Measurements from ENCODE around the gene KMT2A. TPM values are rescaled to one million over a fixed set of nuclear protein-coding genes. Genes with fewer than 3 reads are reported as not detected.
A peak's percentile ranks its signal among the peaks of the same experiment; 100 is the strongest.

Gene KMT2A
- total and polyA plus RNA-seq, 10 of the 15 experiments (the other 5 are each of a cell fraction or from before 2014, with no cell fraction given) = 6.1 to 56.9 (median 25.4) TPM

DNA sequence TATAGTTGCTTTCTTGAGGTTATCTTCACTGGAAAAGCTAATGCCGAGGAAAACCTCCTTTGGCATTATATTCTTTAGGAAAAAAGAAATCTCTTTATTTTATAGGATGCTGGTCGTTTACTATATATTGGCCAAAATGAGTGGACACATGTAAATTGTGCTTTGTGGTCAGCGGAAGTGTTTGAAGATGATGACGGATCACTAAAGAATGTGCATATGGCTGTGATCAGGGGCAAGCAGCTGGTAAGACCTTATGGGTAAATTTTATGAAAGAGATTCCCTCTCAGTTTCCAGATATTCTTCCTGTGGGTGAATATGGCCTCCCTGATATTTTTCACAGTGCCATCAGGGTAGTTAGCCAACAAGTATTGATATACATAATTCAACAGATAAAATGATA, 61.5 kb downstream of the KMT2A start:
- ATAC-seq (no peak), FAIRE-seq (no peak), DNase-seq (ENCODE audit: low read depth, low spot score) (no peak)
- no peaks in the 10 kb centered on the region for H3K4me1 ChIP-seq (ENCODE audit: control insufficient read depth, insufficient read depth, low read length)
- TF ChIP-seq, protein P1, sequence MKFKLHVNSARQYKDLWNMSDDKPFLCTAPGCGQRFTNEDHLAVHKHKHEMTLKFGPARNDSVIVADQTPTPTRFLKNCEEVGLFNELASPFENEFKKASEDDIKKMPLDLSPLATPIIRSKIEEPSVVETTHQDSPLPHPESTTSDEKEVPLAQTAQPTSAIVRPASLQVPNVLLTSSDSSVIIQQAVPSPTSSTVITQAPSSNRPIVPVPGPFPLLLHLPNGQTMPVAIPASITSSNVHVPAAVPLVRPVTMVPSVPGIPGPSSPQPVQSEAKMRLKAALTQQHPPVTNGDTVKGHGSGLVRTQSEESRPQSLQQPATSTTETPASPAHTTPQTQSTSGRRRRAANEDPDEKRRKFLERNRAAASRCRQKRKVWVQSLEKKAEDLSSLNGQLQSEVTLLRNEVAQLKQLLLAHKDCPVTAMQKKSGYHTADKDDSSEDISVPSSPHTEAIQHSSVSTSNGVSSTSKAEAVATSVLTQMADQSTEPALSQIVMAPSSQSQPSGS (IDR thresholded peaks at IDR 0.05; ENCODE audit: low read length) = no peak
- no peak for TF ChIP-seq KLF5 (IDR thresholded peaks at IDR 0.05; ENCODE audit: partially characterized antibody)
- TF ChIP-seq ZNF24 (IDR thresholded peaks at IDR 0.05) = no peak
- TF ChIP-seq MTA2 (IDR thresholded peaks at IDR 0.05; ENCODE audit: low read depth) = no peak
- TF ChIP-seq IKZF1 (conservative IDR thresholded peaks at IDR 0.05) = no peak
- TF ChIP-seq CHD4 (IDR thresholded peaks at IDR 0.05) = no peak
- TF ChIP-seq, protein P2, sequence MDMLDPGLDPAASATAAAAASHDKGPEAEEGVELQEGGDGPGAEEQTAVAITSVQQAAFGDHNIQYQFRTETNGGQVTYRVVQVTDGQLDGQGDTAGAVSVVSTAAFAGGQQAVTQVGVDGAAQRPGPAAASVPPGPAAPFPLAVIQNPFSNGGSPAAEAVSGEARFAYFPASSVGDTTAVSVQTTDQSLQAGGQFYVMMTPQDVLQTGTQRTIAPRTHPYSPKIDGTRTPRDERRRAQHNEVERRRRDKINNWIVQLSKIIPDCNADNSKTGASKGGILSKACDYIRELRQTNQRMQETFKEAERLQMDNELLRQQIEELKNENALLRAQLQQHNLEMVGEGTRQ (IDR thresholded peaks at IDR 0.05; ENCODE audit: borderline replicate concordance, low read depth, low read length) = no peak
- TF ChIP-seq, protein P3, sequence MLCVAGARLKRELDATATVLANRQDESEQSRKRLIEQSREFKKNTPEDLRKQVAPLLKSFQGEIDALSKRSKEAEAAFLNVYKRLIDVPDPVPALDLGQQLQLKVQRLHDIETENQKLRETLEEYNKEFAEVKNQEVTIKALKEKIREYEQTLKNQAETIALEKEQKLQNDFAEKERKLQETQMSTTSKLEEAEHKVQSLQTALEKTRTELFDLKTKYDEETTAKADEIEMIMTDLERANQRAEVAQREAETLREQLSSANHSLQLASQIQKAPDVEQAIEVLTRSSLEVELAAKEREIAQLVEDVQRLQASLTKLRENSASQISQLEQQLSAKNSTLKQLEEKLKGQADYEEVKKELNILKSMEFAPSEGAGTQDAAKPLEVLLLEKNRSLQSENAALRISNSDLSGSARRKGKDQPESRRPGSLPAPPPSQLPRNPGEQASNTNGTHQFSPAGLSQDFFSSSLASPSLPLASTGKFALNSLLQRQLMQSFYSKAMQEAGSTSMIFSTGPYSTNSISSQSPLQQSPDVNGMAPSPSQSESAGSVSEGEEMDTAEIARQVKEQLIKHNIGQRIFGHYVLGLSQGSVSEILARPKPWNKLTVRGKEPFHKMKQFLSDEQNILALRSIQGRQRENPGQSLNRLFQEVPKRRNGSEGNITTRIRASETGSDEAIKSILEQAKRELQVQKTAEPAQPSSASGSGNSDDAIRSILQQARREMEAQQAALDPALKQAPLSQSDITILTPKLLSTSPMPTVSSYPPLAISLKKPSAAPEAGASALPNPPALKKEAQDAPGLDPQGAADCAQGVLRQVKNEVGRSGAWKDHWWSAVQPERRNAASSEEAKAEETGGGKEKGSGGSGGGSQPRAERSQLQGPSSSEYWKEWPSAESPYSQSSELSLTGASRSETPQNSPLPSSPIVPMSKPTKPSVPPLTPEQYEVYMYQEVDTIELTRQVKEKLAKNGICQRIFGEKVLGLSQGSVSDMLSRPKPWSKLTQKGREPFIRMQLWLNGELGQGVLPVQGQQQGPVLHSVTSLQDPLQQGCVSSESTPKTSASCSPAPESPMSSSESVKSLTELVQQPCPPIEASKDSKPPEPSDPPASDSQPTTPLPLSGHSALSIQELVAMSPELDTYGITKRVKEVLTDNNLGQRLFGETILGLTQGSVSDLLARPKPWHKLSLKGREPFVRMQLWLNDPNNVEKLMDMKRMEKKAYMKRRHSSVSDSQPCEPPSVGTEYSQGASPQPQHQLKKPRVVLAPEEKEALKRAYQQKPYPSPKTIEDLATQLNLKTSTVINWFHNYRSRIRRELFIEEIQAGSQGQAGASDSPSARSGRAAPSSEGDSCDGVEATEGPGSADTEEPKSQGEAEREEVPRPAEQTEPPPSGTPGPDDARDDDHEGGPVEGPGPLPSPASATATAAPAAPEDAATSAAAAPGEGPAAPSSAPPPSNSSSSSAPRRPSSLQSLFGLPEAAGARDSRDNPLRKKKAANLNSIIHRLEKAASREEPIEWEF (IDR thresholded peaks at IDR 0.05; ENCODE audit: insufficient replicate concordance, low read depth, low read length) = no peak
- no peak for TF ChIP-seq POLR2AphosphoS2 (IDR thresholded peaks at IDR 0.05; ENCODE audit: low read depth, low read length)
- TF ChIP-seq KDM1A (IDR thresholded peaks at IDR 0.05; ENCODE audit: borderline replicate concordance) = no peak
- ChIA-PET POLR2A (interaction anchor here (0.6 kb wide), 2 partner anchors 39 to 502 kb away, joined by 3 to 5 read pairs; no protein-coding TSS in a partner anchor), RAD21 (ENCODE audit: unreplicated experiment) (no interaction called here), SMC1A (ENCODE audit: uncharacterized antibody, unreplicated experiment) (no interaction called here), CTCF (no interaction called here)
- H3K27ac ChIP-seq (ENCODE audit: control insufficient read depth, insufficient read depth) = no peak overlapping the region
- H2AFZ ChIP-seq (ENCODE audit: control insufficient read depth, low read depth, low read length) = no peak overlapping the region
- 88% methylated on average over 4 of the region's 4 CpGs for WGBS (ENCODE audit: insufficient coverage, insufficient replicate concordance, low lambda C conversion rate, missing lambda C conversion rate)
- intact Hi-C loops (cut with micrococcal nuclease; ENCODE audit: unreplicated experiment) (no loop called here), in situ Hi-C loops (cut with MboI) (loop anchor here (25.0 kb wide), 1 partner anchor 111 kb away; no protein-coding TSS in a partner anchor)
- H3K9me3 ChIP-seq (replicated peaks; ENCODE audit: control insufficient read depth, insufficient read depth, low read length) = no peaks in the 10 kb centered on the region
- H3K36me3 ChIP-seq (ENCODE audit: control insufficient read depth in 2 of 2, insufficient read depth in 2 of 2, low read length in 1 of 2) = peaks cover 16 to 61% of the 10 kb centered on the region in 2 experiments
- H3K27me3 ChIP-seq (replicated peaks in 1 of 2; ENCODE audit: control insufficient read depth in 2 of 2, insufficient read depth in 2 of 2, low read length in 1 of 2) = no peaks in the 10 kb centered on the region
- H3K9ac ChIP-seq (ENCODE audit: control insufficient read depth, insufficient read depth, low read length) = no peak overlapping the region
- no peak overlapping the region for H3K4me2 ChIP-seq (ENCODE audit: control insufficient read depth, insufficient read depth)
- no peak overlapping the region for H3K4me3 ChIP-seq
- BruUV-seq (replicated peaks) = TSS peak; percentile 41
- H3K79me2 ChIP-seq (ENCODE audit: control insufficient read depth, insufficient read depth, low read length) = no peaks in the 10 kb centered on the region
- H4K20me1 ChIP-seq (ENCODE audit: control insufficient read depth, insufficient read depth) = no peaks in the 10 kb centered on the region
